OCI-M1 (cell line): Measurements from ENCODE around the gene KBTBD3.

ENCODE experiments used
- DNase-seq: peaks from one replicate; lab custom pipeline; 2025; lab: John Stamatoyannopoulos, UW

The KBTBD3 gene

DNA sequence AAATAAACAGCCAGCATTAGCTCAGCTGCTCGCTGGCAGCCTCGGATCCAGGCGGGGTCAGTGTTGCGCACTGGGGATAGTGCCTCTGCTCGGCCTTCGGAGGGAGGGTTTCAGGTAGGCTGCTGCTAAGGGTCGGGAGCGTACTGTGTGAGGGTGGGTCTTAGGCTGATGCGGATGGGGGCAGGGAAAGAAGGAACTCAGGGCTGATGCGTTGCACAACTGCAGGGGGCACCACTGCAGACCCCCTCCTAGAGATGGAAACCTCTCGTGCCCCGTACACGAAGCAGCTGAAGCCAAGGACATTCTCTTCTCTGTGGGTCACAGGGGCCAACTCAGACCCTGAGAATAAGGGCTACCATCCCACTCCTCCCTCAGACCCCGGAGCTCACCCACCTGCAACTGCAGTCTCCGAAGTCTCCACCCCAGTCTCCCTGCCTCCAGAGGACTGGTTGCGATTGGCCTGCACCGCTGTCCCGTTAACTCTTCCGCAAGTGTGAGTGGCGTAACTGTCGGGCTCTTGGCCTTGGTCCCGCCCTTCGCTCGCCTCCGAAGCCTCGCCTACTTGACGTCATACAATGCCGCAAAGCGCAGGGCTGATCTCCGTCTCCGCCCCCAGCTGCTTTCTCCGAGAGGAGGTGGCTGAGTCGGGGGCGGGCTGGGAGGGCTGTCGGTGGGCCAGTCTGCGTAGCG lies at the start of gene KBTBD3:
KBTBD3 (minus strand) TSS at position 429 of the 690 bp plus-strand sequence. CDS start 18,250 bp downstream, outside the sequence.
- peak; percentile 90 for DNase-seq

GRCh38 chr11:106121570-106122320 lies 44.6 kb upstream of the KBTBD3 start:
- DNase-seq = no peak

DNA sequence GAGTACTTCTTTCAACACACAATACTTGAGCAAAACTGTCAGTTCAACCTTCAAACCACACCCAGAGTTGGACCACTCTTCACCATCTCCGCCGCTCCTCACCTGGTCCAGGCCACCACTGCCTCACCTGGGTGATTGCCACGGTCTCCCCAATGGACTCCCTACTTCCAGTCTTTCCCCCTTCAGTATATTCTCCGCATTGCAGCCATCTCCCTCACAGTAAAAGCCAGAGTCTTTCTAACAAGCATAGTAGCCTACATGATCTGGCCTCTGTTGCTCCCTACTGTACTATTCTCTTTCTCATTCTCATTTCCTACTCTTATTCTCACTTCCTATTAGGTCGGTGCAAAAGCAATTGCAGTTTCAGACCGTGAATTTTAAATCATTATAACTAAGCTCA lies 28.8 kb upstream of the KBTBD3 start:
- no peak for DNase-seq

DNA sequence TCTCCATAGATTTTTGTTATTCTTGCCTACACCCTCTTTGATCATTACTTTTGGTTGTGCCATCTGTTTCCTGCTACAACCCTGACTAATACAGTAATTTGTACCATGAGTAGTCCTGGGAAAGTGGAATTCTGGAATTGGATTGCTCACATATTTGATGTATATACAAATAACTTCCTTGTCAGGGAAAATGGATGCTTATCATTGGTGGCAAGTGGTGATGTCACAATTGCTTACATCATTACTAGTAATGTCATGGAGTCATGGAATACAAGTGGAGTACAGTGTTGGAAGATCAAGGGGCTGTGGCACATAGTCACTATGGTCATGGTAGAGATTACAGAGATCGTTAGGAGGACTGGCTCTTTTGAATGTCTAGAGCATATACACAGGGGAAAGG lies 24.7 kb upstream of the KBTBD3 start:
- DNase-seq = no peak

- DNase-seq = no peak
Measured at GRCh38 chr11:106101370-106101769, 24.2 kb upstream of the KBTBD3 start.

- DNase-seq = no peak
Measured at GRCh38 chr11:106098893-106099553, 21.9 kb upstream of the KBTBD3 start.

DNA sequence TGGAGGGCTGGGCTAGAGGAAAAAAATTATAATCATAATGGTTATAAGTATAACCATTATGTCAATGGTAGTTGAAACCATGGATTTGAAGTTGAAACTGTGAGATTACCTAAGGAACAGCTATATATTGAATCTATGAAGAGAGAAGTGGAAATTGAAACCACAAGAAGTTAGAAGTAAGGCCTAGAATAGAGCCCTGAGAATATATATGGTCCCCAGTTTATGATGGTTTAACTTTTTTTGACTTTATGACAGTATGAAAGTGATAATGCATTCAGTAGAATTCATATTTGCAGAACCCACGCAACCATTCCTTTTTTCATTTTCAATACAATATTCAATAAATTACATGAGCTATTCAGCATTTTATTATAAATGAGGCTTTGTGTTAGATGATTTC lies 15.3 kb upstream of the KBTBD3 start:
- DNase-seq = no peak

DNA sequence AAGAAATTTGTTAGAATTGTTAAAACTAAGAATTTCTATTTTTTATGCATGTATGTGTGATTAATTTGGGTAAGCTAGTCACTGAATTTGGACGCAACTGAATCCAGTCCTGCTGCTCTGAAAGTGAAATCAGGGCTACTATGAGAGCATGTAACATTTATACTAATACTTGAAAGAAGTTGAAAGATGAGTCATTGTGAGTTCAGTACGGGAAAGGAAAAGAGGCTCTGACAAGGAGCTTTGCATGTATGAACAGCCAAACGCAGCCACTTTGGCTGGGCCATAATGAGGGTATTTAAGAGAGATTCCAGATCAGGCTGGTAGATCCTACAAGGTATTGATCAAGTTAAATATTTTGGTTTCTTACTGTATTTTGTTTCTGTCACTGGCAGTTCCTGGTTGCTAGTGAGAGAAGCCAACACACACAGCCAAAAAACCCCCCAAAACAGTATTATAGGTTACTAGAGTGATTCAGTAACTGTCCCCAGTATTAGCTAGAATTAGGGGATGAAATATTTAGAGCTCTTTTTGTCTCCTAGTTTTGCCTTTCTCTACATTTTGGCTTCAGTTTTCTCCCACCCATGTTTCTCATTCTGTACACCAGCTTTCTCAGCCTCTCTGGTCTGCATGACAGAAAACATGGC lies 14.5 kb upstream of the KBTBD3 start:
- DNase-seq = no peak

DNA sequence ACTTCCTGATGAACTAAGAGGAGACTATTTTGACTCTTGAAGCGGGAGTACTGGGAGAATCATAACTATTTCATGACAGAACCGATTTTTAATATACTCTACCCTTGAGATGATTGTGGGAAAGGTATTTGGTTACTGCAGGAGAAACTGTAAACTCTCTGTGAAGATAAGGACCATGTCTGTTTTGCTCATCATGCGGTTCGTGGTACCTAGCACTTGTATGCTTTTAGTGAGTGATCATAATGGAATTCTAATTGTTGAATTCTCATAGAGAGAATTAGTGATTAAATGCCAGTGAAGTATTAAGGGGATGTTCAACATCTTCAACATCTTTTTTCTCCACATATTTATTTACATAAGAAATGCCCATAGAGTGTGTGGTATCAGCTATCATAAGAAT lies 11.7 kb upstream of the KBTBD3 start:
- no peak for DNase-seq

- DNase-seq = peak; percentile 19
Measured at GRCh38 chr11:106087815-106088435, 10.8 kb upstream of the KBTBD3 start.

DNA sequence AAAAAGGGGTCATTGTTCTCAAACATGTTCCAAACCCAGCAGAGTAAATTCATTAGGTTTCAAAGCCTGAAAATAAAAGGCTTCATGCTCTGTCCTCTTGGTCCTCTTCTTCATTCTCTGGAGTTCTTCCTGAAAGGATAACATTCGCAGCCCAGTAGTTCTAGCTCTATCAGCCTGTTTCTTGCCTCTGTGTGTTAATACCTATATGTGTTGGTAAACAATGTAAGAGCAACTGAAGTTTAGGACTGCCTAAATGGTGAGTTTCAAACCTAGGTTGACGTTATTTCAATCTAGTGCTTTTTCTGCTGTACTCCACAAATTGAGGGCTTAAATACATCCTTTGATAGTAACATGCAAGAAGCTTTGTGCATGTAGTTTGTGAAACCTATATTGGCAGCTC lies 9.7 kb upstream of the KBTBD3 start:
- DNase-seq = no peak

DNA sequence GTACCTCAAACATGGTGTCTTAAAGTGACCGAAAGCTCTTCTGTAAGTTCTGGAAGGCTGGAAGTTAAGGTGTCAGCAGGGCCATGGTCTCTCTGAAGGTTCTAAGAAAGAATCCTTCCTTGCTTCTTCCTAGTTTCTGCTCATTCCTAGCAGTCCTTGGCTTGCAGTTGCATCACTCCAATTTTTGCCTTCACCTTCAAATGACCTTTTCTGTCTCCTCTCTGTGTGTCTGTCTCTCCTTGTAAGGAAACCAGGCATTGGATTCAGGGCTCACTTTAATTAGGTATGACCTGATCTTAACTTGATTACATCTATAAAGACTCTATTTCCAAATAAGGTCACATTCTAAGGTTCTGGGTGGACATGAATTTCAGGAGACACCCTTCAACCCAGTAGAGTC lies 9.0 kb upstream of the KBTBD3 start:
- no peak for DNase-seq

- DNase-seq = no peak
Measured at GRCh38 chr11:106082096-106082495, 4.9 kb upstream of the KBTBD3 start.

GRCh38 chr11:106077609-106078455 lies 685 bp upstream of the KBTBD3 start, which contains the start of gene AASDHPPT:
TSS of gene AASDHPPT (plus strand) at chr11:106077662. CDS start at chr11:106077711, 49 bp downstream.
- DNase-seq = peak; percentile 9

DNA sequence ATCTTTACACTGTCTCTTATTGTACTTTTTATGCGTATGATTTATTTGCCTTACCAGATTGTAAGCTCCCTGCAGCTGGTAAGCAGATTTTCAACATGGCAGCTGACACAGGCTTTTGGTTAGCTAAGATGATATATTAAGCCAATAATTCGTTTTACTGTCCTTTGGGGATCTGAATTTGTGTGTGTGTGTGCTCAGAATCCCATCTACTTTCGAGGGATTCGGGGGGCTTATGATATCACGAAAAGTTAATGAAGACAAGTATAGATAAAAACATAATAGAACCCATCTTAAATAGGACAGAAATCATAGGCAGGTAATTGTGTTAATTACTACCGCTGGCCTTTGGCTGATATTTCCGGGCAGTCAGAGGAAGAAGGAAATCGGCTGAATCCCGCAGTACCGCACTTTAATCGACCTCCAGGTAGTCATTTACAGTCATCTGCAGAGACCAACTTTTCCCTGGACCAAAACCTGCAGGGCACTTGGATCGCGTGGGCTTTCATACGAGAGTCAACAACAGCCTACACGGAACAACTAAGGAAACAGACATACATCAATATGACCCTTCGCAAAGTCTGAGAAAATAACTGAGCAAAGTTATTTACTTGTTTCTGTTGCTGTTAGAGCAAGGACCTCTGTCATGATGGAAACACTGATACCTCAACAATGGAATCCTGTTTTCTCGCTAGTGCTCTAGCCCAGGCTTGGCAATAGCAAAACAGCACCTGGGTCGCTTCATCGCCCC lies 802 bp downstream of the KBTBD3 start:
- DNase-seq = no peak

- no peak for DNase-seq
Measured at GRCh38 chr11:106072804-106073203, 4.3 kb downstream of the KBTBD3 start.

DNA sequence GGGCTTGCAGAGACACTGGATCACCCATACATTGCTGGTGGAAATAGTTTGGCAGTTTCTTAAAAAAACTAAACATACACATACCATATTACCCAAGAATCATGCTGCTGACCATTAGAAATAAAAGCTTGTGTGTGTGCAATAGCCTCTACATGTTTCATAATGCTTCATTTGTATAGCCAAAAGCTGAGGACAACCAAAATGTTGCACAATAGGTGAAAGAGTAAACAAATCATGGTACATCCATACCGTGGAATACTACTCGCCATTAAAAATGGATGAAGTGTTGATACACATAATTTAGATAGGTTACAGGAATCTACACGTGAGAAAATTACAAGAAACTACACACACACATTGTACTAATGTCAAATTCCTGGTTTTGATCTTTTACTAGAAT lies 6.5 kb downstream of the KBTBD3 start:
- no peak for DNase-seq

DNA sequence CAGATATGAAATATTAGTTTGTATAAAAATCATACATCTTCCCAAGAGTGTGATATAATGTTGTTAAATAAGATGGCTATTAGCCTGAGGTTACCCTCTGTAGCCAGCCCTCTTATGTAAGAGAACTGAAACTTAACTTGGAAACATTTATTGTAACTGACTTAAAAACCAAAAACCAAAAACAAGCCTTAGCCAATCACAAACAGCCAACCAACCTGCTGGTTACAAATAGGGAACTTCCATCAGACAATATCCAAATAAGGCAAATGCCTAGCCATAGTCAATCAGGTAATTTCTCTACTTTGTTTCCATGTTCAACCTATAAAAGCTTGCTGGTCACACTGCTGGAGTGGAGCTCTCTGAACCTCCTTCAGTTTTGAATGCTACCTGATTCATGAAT lies 14.1 kb downstream of the KBTBD3 start:
- peak; percentile 2 for DNase-seq

- no peak for DNase-seq
Measured at GRCh38 chr11:106061954-106062949, 14.9 kb downstream of the KBTBD3 start.
